ENCODE measurements around the gene ZNF516. TPM values are rescaled to one million over a fixed set of nuclear protein-coding genes. Genes with fewer than 3 reads are reported as not detected.

The ZNF516 gene
- total RNA-seq, 1 donor from 2014 or later: 192 TPM

- no peak for TF ChIP-seq CTCF (IDR thresholded peaks at IDR 0.05; ENCODE audit: partially characterized antibody, unreplicated experiment)
- no peak for DNase-seq
- H3K27ac Mint-ChIP-seq (ENCODE audit: unreplicated experiment): no peak overlapping the region
- peaks cover 6% of the 10 kb centered on the region for H3K9me3 Mint-ChIP-seq (ENCODE audit: unreplicated experiment)
- peaks cover 5% of the 10 kb centered on the region for H3K36me3 Mint-ChIP-seq (ENCODE audit: unreplicated experiment)
- no peak overlapping the region for H3K4me3 Mint-ChIP-seq (ENCODE audit: unreplicated experiment)
- peaks cover 72% of the 10 kb centered on the region for H3K4me1 Mint-ChIP-seq (ENCODE audit: low read depth, unreplicated experiment)
- H3K27me3 Mint-ChIP-seq (ENCODE audit: unreplicated experiment): peaks cover 20% of the 10 kb centered on the region
Observed at GRCh38 chr18:76459312-76459686, 35.7 kb downstream of the ZNF516 start.

GRCh38 chr18:76458522-76459311, 36.3 kb downstream of the ZNF516 start:
- no peak for DNase-seq
- peak overlapping the region; percentile 46 for H3K27ac Mint-ChIP-seq (ENCODE audit: unreplicated experiment)
- peaks cover 5% of the 10 kb centered on the region for H3K36me3 Mint-ChIP-seq (ENCODE audit: unreplicated experiment)
- no peak for TF ChIP-seq CTCF (IDR thresholded peaks at IDR 0.05; ENCODE audit: partially characterized antibody, unreplicated experiment)
- H3K9me3 Mint-ChIP-seq (ENCODE audit: unreplicated experiment): peaks cover 10% of the 10 kb centered on the region
- peaks cover 22% of the 10 kb centered on the region for H3K27me3 Mint-ChIP-seq (ENCODE audit: unreplicated experiment)
- H3K4me3 Mint-ChIP-seq (ENCODE audit: unreplicated experiment): no peak overlapping the region
- peaks cover 75% of the 10 kb centered on the region for H3K4me1 Mint-ChIP-seq (ENCODE audit: low read depth, unreplicated experiment)

- peak overlapping the region; percentile 60 for H3K27ac Mint-ChIP-seq (ENCODE audit: unreplicated experiment)
- H3K4me3 Mint-ChIP-seq (ENCODE audit: unreplicated experiment): no peak overlapping the region
- H3K27me3 Mint-ChIP-seq (ENCODE audit: unreplicated experiment): peaks cover 22% of the 10 kb centered on the region
- H3K9me3 Mint-ChIP-seq (ENCODE audit: unreplicated experiment): peaks cover 14% of the 10 kb centered on the region
- H3K4me1 Mint-ChIP-seq (ENCODE audit: low read depth, unreplicated experiment): peaks cover 76% of the 10 kb centered on the region
- no peak for TF ChIP-seq CTCF (IDR thresholded peaks at IDR 0.05; ENCODE audit: partially characterized antibody, unreplicated experiment)
- DNase-seq: no peak
- H3K36me3 Mint-ChIP-seq (ENCODE audit: unreplicated experiment): peaks cover 5% of the 10 kb centered on the region
Observed at GRCh38 chr18:76457957-76458356, 37.1 kb downstream of the ZNF516 start.

GRCh38 chr18:76457475-76457874, 37.6 kb downstream of the ZNF516 start:
- Mint-ChIP-seq H3K4me3 (ENCODE audit: unreplicated experiment) (no peak overlapping the region), H3K4me1 (ENCODE audit: low read depth, unreplicated experiment) (peaks cover 76% of the 10 kb centered on the region), H3K27ac (ENCODE audit: unreplicated experiment) (peak overlapping the region; percentile 60), H3K27me3 (ENCODE audit: unreplicated experiment) (peaks cover 22% of the 10 kb centered on the region), H3K9me3 (ENCODE audit: unreplicated experiment) (peaks cover 16% of the 10 kb centered on the region), H3K36me3 (ENCODE audit: unreplicated experiment) (peaks cover 5% of the 10 kb centered on the region)
- no peak for DNase-seq
- no peak for TF ChIP-seq CTCF (IDR thresholded peaks at IDR 0.05; ENCODE audit: partially characterized antibody, unreplicated experiment)

GRCh38 chr18:76456823-76457222, 38.2 kb downstream of the ZNF516 start:
- peak overlapping the region; percentile 42 for H3K4me3 Mint-ChIP-seq (ENCODE audit: unreplicated experiment)
- no peak for DNase-seq
- peaks cover 25% of the 10 kb centered on the region for H3K27me3 Mint-ChIP-seq (ENCODE audit: unreplicated experiment)
- H3K9me3 Mint-ChIP-seq (ENCODE audit: unreplicated experiment): peaks cover 19% of the 10 kb centered on the region
- H3K36me3 Mint-ChIP-seq (ENCODE audit: unreplicated experiment): peaks cover under 1% of the 10 kb centered on the region
- no peak for TF ChIP-seq CTCF (IDR thresholded peaks at IDR 0.05; ENCODE audit: partially characterized antibody, unreplicated experiment)
- peaks cover 71% of the 10 kb centered on the region for H3K4me1 Mint-ChIP-seq (ENCODE audit: low read depth, unreplicated experiment)
- peak overlapping the region; percentile 82 for H3K27ac Mint-ChIP-seq (ENCODE audit: unreplicated experiment)

All from glutamatergic neuron (in vitro differentiated cells).